ENCODE data around the gene RALGDS.

RALGDS gene

DNA sequence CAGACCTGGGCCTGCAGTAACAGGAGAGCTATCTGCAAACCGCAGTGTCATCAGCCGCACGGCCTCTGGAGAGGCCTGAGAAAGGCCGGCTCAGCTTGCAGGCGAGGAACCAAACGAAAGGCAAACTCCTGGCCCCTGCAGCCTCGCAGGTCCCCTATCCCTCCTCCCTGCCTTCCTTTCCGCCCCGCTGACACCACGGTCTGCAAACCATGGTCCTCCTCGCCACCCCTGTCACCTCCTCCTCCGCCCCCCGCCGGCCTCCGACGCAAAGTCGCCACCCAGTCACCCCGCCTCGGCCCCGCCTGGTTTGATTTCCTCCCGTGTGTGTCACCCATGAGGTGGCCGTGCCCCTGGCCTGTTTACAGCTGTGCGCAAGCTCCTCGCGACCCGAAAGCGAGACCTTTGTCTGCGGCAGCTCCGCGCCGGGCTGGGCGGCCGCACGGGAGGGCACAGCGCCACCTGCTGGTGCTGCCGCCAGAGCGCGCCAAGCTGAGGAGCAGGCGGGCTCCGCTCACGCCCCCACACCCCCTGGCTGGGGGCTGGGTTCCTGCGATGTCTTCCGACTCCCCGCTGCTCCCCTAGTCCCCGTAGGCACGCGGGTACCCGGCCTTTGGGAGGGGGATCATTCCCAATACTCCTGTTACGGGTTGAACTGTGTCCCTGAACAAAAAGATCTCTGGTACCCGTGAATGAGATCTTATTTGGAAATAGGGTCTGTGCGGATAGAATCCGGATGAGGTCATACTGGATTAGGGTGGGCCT, 23.3 kb upstream of the RALGDS start:
- peak; percentile 56 for ATAC-seq

DNA sequence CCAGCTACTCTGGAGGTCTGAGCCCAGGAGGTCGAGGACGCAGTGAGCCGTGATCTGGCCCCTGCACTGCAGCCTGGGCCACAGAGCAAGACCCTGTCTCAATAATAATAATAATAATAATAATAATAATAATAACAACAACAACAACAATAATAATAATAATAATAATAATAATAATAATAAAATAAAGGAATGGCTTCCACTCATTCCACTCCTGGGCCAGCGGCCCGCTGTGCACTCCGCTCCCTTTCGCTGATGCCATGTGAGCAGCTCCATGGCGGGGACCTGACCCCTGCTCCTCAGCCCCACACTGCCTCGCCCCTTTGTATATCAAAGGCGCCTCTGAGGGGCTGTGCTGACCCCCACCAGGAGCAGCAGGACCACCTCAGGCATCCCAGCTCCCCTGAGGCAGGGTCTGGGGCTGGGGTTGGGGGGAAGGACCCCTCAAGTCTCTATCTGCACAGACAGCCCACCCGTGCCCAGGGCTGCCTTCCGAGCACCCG, 22.6 kb upstream of the RALGDS start:
- no peak for TF ChIP-seq OSR1 (CRISPR knock-in tag; IDR thresholded peaks at IDR 0.05)
- TF ChIP-seq POU6F1 (CRISPR knock-in tag; IDR thresholded peaks at IDR 0.05; ENCODE audit: borderline replicate concordance, low read depth): no peak
- TF ChIP-seq TCF4 (CRISPR knock-in tag; IDR thresholded peaks at IDR 0.05; ENCODE audit: borderline replicate concordance): no peak
- TF ChIP-seq TOX (CRISPR knock-in tag; IDR thresholded peaks at IDR 0.05; ENCODE audit: borderline replicate concordance): no peak
- no peak for TF ChIP-seq ZNF8 (CRISPR knock-in tag; IDR thresholded peaks at IDR 0.05)
- TF ChIP-seq TSHZ2 (CRISPR knock-in tag; IDR thresholded peaks at IDR 0.05): no peak
- TF ChIP-seq RARB (CRISPR knock-in tag; IDR thresholded peaks at IDR 0.05): no peak
- no peak for TF ChIP-seq CSDC2 (CRISPR knock-in tag; IDR thresholded peaks at IDR 0.05)

More for the DNA sequence above, 23.3 kb upstream of the RALGDS start:
- TF ChIP-seq ZNF70 (CRISPR knock-in tag; IDR thresholded peaks at IDR 0.05) (peak; percentile 17; the same call in 1 of the 2 replicates), TSHZ2 (CRISPR knock-in tag; IDR thresholded peaks at IDR 0.05) (no peak), CREB5 (CRISPR knock-in tag; IDR thresholded peaks at IDR 0.05; ENCODE audit: low read depth) (no peak)

GRCh38 chr9:133142684-133143622, 21.9 kb upstream of the RALGDS start:
- ATAC-seq: no peak
- TF ChIP-seq ZNF565 (CRISPR knock-in tag; conservative IDR thresholded peaks at IDR 0.05; ENCODE audit: low read depth) (no peak), CREB5 (CRISPR knock-in tag; IDR thresholded peaks at IDR 0.05; ENCODE audit: low read depth) (no peak), TOX (CRISPR knock-in tag; IDR thresholded peaks at IDR 0.05; ENCODE audit: borderline replicate concordance) (no peak), ZNF70 (CRISPR knock-in tag; IDR thresholded peaks at IDR 0.05) (no peak), BACH2 (CRISPR knock-in tag; IDR thresholded peaks at IDR 0.05; ENCODE audit: borderline replicate concordance) (no peak), CSRNP3 (CRISPR knock-in tag; IDR thresholded peaks at IDR 0.05) (no peak)

More for the DNA sequence above, 22.6 kb upstream of the RALGDS start:
- no peak for ATAC-seq
